ENCODE results near the gene GRIK2.

GRIK2 gene

DNA sequence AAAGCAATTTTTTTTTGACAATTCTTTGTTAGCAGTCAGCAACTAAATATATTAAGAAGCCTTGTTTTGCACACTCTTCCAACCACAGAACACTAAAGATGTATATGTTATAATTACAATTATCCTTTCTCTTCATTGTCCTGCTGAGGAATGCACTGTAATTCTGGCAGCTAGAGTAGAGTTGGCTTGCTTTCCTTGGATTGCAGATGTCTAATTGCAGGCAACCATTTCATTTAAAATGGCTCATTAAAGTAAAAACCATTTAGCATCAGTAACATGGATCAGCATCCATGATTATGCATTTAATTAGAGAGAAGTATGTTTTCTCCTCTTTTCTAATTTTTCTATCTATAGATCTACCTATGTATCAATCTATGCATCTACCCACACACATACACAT, 335.4 kb downstream of the GRIK2 start:
- no peak for DNase-seq

DNA sequence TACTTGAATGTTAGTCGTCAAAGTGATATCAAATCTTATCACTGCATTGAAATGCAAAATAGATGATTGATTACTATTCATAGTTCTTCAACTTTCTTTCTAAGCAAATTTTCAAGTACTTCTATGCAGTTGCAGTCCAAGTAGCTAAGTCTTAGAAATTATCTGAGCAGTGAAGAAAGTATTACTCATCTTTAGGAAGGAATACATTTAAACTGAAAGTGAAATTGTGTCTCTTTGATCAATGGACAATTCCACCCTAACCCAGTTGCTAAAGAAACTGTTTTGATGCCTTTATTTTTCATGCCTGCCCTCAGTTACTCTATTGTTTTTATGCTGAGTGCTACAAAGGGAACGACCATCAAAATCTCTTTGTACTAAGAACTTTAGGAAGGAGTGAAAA, 337.4 kb downstream of the GRIK2 start:
- DNase-seq: no peak

- DNase-seq: no peak
Measured at GRCh38 chr6:101733899-101734298, 340.4 kb downstream of the GRIK2 start.

DNA sequence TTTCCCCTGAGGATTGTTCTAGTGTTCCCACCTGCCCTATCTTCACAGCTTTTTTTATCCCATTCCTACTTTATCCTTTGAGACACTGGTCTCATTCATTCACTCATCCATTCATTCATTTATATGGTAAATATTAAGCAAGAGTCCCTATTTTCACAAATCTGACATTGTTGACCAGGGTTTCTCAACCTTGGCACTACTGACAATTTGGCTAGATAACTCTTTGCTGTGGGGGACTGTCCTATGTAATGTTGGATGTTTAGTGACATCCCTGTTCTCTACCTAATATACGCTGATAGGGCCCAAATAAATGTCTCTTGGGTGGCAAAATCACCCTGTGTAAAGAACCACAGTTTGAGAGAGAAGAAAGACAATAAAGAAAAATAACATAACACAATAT, 345.0 kb downstream of the GRIK2 start:
- no peak for DNase-seq

DNA sequence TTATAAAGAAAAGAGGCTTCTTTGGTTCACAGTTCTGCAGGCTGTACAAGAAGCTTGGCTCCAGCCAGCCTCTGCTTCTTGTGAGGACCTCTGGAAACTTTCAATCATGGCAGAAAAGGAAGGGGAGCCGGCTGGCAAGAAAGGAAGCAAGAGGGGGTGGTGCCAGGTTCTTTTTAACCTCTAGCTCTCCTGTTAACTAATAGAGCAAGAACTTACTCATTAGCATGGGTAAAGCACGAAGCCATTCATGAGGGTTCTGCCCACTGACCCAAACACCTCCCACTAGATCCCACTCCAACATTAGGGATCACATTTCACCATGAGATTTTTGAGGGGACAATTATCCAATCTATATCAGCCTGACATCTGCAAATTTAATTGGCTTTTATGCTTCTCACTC, 347.1 kb downstream of the GRIK2 start:
- no peak for DNase-seq

GRCh38 chr6:101741474-101742171, 348.1 kb downstream of the GRIK2 start:
- no peak for DNase-seq

DNA sequence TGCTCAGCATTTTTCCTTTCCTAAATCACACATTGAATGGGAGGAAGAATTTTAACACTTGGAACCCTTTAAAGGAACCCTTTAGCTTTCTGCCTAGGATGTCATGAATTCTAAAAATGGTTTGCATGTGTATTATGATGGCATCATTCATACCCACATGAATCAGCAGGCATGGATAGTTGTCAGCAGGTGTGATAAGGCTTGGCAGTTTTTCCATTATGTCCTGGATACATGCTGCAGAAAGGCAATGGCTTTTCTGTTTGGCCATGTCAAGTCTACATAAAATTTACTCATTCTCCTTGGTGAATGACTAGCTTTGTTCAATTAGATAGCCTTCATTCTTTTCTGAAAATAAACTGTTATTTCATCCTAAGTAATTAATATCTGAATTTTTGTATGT, 353.7 kb downstream of the GRIK2 start:
- no peak for DNase-seq

DNA sequence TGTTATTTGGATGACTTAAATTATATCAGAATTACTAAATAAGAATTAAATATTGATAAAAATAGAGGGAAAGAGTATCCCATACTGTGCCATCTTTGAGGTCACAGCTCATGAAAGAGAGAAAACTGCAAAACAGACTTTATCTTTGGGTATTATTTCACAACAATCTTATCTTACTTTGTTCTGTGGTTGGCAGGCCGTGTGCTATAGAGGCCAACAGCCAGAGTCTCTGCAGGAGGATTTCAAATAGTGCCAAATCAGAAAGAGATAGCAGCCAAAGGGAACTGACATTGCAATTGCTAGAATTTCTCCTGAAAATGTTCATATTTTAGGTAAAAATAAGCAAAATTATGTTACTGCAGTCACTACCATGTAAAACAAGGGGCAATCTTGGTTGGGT, 354.2 kb downstream of the GRIK2 start:
- no peak for DNase-seq

DNA sequence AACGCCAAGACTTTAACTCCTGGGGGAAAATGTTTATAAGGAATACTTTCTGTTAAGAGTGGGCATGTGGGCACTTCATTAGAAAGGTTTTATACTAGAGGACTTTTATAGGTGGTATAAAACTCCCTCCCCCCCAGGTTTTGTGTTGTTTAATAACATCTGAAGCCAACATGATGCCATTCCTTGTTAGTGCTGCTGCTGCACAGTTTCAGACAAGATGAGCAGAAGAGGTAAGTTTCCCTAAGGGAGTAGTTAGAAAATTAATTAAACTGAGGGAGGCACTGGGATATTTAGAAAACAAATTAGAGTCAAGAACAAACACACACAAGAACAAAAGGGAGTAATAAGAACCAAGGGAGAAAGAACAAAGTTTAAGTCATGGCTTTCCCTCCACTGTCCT, 362.4 kb downstream of the GRIK2 start:
- no peak for DNase-seq

GRCh38 chr6:101758368-101758767, 364.9 kb downstream of the GRIK2 start:
- DNase-seq: no peak

GRCh38 chr6:101760843-101761621, 367.5 kb downstream of the GRIK2 start:
- DNase-seq: no peak

DNA sequence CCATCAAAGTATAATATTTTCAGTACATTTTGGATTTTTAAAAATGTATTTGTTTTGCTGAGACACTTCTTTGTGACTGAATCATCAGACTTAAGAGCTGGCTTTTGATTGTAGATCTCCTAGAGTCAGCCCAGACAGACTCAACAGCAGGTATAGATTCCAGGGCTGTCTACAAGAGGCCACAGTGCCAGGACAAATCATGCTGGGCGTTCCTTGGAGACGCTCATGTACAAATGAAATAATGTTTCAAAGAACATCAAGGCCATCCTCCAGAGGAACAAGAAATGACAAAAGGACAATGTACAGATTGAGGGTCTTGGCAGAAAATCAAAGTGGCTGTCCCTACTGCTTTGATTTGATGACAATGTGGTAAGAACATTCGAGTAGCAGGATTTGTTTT, 369.3 kb downstream of the GRIK2 start:
- no peak for DNase-seq

DNA sequence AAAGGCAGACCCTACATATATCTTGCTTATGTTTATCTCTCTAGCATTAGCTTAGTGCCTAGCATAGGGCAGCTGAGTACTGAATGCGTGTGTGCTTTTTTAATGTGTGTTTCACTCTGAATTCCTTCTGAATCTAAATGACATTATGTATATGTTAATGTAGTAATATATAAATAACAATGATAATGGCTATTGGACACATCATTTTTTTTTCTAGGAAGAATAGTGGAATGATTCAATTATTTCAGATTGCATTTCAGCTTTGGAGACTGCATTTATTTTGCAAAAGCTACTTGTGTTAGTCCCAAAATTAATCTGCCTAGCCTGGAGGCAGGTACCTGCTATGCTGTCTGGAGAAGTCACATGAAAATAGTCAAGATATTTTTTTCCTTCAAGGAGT, 371.8 kb downstream of the GRIK2 start:
- no peak for DNase-seq

DNA sequence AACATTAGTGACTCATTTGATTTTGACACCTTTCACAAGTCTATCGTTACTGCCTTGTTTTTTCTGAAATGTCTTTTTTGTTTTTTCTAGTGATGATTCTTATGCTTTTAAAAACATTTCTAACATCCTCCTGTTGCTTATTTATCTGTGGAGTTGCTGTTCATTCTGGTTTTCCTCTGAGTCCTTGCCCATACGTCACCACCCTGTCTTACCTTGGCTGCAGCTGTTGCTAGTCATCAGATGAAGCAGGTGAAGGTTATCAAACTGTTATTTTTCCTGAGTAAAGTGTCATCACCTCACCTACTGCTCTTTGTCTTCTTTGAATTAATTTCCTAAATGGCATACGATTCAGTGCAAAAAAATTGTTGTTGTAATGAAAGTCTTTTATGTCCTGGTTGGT, 376.6 kb downstream of the GRIK2 start:
- no peak for DNase-seq

- no peak for DNase-seq
Measured at GRCh38 chr6:101776919-101777350, 383.4 kb downstream of the GRIK2 start.

DNA sequence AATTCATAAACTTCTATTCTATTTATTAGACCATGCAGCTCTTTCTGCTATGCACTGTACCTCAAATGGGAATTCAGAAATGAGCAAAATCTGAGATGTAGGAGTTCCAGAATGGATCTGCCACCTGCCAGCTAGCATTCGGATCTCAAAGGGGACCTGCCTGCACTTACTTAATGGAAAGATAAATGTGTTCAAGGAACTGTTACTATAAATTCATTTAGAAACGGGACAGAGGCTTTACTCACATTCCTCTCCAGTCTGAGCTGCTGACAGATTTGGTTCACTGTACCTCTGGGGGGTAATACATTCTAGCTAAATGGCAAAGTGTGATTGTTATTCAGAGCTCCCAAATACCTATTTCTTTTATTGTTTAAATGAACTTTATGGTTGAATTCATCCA, 384.1 kb downstream of the GRIK2 start:
- DNase-seq: no peak

DNA sequence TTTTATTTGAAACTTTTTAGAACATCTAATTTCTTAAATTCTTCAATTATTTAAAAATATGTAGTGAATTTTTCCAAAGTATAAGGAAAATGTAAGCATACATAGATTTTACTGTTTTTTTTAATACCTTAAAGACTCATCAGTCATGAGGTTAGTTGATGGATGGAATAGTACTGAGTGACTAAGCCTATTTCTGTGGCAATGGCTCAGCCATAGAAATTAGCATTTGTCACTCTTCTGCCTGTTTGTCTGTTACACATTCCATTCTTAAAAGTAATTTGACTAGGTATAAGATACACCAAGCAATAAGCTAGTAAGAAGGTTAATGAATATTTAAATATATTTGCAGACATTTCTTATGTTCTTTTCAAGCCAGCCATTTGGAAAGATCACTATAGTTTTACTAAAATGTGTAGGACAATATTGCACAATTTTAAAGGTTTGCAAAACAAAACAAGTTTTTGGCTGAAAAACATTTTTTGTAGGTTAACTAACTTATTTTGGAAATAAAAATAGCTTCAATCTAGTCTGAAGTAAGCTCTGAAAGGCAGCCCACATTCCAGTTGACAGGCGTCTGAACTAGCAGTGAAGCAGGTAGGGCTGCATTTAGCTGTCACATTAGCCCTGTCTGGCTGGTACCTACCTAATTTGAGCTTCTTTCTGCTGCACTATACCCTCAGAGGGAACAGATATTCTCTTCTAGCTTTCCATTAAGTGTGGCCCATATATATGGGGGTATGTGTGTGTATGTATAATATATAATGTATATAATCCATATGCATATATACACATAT, 385.7 kb downstream of the GRIK2 start:
- peak; percentile 3 for DNase-seq

GRCh38 chr6:101783287-101783686, 389.8 kb downstream of the GRIK2 start:
- no peak for DNase-seq

DNA sequence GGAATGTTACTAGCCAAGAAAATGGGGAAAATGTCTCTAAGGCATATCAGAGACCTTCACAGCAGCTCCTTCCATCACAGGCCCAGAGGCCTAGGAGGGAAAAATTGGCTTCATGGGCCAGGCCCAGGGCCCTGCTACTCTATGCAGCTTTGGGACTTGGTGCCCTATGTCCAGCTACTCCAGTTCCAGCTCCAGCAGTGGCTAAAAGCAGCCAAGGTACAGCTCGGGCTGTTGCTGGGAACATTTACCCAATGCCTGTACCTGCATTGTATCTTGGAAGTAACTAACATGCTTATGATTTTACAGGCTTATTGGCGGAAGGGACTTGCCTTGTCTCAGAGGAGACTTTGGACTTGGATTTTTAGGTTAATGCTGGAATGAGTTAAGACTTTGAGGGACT, 390.6 kb downstream of the GRIK2 start:
- no peak for DNase-seq

DNA sequence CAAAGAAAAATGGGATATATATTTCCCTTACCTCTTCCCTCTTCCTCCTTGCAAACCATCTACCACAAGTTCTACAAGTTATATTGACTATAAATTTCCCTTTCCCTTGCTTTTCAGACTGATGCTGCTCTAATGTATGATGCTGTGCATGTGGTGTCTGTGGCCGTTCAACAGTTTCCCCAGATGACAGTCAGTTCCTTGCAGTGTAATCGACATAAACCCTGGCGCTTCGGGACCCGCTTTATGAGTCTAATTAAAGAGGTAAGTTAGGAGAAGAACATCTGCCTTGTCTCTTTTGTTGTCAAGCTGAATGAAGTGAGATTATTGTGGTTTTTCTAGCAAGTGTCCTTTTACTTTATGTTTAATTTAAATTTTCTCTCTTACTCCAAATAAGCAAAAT, 406.0 kb downstream of the GRIK2 start:
- DNase-seq: no peak

DNA sequence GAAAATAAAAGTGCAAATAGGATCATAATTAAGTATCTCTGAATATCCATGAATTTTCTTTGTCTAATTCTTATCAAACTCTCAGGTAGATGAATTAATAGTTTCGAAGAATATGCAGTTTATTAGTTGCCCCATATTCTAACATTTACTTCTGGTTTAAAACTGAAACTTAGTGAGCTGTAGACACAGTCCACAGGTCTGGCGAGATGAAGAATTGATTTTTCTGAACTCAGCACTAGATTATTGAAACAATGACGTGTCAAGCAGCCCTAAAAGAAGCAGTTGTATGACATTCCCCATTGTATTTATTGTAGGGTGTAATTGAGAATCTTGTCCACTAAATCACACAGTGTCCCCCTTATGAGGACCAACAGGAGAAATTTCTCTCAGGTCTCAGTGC, 407.1 kb downstream of the GRIK2 start:
- no peak for DNase-seq

- DNase-seq: no peak
Measured at GRCh38 chr6:101803136-101803535, 409.6 kb downstream of the GRIK2 start.

- DNase-seq: no peak
Measured at GRCh38 chr6:101806241-101806640, 412.7 kb downstream of the GRIK2 start.

- DNase-seq: no peak
Measured at GRCh38 chr6:101811108-101811507, 417.6 kb downstream of the GRIK2 start.

All from kidney glomerular epithelial cell (primary cell).